ENCODE data around the gene SFMBT1. TPM values are rescaled to one million over a fixed set of nuclear protein-coding genes. Genes with fewer than 3 reads are reported as not detected.
A peak's percentile ranks its signal among the peaks of the same experiment; 100 is the strongest.

The SFMBT1 gene
- total RNA-seq, 1 donor from 2014 or later, result 25.6 TPM

DNA sequence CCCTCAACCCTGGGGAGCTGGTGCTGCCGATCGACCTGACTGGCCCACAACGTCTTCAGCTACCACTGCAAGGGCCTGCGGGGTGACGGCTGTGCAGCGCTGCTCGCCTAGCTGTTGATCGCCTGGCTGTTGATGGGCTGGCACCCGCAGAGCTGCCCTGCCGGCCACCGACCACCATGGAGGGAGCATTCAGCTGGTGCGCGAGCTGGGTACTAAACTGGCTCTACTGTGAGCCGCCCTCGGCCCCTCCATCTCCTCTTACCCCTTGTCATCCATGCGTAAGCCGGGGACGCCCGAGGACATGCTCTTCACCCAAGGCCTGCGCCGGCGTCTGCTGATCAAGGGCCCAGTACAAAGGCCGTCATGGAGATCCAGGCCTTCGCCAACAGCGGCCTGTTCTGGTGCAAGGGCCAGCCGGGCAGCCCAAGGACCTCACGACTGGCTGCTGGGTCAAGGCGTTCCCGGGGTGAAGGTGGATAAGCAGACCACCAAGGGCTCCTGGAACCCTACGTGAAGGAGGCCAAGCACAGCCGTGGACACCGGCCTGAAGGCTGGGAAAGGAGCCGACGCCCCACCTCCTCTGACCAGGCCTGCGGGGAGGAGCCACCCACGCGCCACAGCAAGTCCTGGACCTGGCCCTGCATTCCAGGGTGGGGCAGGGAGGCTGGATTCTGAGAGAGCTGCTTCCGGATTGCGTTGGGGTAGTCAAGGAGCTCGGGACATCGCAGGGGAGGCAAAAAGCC lies 46.9 kb downstream of the SFMBT1 start:
- DNase-seq, result no peak

DNA sequence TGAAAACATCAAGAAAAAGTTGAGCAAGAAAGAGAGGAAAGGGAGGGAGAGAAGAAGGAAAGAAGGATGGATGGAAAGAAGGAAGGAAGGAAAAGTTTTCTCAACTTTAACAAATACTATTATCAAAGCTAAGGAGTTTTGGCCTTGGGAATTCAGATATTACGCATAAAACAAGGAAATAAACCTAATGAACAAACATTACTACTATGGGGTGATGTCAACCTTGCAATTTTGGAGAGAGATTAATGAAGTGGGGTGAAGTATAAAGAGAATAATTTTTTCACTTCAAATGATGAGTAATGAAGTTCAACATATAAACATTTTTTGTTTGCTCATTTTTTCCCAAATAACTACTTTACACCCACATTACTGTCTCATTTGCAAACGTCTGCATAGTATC lies 55.2 kb downstream of the SFMBT1 start:
- DNase-seq, result no peak

DNA sequence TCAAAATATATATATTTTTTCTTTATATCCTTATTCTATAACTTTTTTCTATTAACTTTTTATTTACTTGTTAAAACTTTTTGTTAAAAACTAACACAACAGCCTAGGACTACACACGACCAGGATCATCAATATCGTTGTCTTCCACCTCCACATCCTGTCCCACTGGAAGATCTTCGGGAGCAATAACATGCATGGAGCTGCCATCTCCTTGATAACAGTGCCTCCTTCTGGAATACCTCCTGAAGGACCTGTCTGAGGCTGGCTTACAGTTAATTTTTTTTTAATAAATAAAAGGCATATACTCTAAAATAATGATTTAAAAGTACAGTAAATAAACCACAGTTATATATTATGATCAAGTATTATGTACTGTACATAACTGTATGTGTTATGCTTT lies 58.9 kb downstream of the SFMBT1 start:
- DNase-seq, result no peak

DNA sequence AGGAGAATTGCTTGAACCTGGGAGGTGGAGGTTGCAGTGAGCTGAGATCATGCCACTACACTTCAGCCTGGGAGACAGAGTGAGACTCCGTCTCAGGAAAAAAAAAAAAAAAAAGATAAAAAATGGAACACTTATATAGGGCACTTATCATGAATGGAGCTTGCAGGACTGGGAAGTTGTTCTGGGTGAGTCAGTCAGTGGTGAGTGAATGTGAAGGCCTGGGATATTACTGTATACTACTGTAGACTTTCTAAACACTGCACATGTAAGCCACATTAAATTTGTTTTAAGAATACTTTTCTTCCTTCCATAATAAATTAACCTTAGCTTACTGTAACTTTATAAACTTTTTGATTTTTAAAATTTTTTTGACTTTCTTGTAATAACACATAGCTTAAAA lies 59.8 kb downstream of the SFMBT1 start:
- DNase-seq, result no peak

DNA sequence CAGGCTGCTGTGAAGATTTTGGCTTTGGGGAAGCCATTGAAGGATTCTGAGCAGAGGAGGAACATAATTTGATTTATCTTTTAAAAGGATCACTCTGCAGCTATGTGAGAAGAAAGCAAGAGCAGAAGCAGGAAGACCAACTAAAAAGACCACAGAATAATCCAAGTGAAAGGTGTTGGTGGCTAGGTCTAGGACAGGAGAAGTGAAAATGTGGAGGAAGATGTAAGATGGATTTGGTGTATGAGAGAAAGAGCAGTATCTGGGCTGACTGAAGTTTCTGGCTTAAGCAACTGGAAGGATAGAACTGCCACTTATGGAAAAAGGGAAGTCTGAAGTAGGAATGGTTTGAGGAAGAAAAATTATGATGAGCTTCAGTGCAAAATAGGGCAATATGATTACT lies 62.0 kb downstream of the SFMBT1 start:
- no peak for DNase-seq

DNA sequence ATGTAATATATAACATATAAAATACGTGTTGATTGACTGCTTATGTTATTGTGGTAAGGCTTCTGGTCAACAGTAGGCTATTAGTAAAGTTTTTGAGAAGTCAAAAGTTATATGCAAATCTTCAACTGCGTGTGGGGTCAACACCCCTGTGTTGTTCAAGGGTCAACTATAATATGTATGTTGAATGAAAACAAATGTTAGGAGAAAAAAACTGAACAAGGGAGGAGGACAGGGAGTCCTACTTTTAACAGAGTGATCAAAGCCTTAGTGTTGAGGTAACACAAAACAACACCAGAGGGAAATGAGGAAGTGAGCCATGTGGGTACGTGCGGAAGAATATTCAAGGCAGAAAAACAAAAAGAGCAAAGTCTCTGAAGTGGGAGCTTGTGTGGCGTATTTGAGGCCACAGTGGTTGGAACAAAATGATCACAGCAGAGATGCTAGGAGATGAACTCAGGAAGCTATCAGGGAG lies 62.5 kb downstream of the SFMBT1 start:
- DNase-seq, result no peak

DNA sequence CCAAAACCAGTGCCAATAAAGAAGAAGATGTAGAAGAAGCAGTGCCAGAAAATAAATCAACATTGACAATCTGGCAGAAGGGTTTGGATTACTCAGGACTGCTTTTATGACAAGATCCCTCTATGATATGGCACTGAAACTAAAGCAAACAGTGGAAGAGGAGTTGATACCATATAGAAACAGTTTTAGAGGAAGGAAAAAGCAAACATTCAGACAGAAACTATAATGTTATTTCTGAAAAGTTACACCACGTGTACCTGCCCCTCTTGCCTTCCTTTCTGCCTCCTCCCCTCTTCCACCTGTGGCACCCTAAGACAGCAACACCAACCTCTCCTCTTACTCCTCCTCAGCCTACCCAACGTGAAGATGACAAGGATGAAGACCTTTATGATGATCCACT lies 63.0 kb downstream of the SFMBT1 start:
- DNase-seq, result no peak

DNA sequence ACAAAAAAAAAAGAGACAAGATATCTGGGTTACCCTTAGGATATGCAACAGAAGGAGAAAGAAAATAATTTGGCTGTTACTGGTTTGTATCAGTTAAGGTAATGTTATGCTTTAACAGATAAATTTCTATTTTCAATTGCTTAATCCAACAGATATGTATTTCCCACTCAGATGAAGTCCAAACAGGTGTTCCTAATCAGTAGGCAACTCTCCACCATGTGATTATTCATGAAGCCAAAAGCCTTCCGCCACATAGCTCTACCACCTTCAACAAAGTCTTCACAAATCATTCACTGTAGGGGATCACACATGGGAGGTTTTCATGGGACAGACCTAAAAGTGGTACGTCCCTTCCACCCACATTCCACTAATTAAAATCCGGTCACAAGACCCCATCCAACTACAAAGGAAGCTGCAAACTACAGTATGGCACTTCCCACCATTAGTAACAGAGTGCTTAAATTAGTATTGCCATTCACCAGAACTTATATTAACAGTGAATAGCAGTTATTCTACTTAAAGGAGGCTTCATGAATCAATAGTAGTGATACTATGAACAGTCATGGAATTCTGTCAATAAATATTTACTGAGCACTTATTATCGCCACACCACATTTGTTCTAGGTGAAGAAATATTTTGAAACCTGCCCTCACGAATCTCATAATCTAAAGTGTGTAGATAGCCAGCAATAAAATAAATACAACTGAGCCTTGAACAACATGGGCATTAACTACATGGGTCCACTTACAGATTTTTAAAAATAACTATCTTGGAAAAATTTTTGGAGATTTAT lies 66.5 kb downstream of the SFMBT1 start:
- DNase-seq, result no peak

DNA sequence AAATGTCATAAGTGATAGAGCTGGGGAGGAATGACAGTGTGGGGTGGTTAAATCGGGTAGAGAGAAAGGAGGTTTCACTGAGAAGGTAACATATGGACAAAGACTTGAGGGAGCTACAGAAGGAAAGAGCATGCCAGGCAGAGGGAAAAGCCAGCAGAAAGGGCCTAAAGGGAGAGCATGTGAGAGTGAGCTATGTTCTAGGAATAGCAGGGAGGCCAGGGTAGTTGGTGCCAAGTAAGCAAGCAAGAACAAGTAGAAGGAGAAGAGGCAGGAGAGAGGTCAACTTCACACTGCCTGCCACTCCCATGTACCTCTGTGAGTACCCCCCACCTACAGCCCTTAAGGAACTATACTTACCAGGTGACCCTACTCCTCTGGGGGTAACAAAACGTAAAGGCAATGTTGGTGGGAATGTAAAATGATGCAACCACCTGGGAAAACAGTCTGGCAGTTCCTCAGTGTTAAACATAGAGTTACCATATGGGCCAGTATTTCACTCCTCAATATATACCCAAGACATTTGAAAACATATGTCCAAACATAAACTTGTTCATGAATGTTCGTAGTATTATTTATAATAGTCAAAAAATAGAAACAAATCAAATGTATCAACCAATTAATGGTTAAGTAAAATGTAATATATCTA lies 67.6 kb downstream of the SFMBT1 start:
- DNase-seq, result no peak

DNA sequence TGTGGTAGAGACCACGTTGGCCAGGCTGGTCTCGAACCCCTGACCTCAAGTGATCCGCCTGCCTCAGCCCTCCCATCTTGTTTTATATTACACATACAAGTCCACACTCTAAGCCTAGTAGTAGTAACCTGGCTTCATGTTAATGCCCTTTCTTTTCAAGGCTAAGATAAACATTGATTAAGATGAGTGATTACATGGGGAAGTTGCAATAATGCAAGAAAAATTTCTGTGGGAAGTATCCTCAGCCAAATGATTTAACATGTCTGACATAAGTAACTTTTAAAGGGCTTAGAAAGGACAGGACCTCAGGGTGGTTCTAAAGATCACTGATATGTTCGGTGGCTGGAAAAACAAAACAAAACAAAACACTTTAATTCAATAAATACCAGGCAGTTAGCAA lies 72.1 kb downstream of the SFMBT1 start:
- DNase-seq, result no peak

DNA sequence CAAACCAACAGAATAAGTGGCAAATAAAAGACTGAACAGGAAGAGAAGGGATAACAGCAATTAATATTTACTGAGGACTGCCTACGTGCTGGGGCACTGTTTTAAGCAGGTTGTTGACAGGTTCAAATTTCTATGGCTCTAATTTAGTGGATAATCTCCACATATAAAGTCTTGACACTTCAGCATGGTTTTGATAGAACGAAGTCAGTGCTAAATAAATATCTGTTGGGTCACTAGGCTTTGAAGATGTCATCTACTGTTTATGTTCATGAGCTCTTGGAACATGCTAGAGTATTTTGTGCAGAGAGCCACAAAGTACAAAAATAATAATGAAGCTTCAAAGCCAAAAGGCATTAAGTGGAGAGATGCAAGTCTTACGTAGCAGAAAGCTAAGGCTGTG lies 74.0 kb downstream of the SFMBT1 start:
- no peak for DNase-seq

DNA sequence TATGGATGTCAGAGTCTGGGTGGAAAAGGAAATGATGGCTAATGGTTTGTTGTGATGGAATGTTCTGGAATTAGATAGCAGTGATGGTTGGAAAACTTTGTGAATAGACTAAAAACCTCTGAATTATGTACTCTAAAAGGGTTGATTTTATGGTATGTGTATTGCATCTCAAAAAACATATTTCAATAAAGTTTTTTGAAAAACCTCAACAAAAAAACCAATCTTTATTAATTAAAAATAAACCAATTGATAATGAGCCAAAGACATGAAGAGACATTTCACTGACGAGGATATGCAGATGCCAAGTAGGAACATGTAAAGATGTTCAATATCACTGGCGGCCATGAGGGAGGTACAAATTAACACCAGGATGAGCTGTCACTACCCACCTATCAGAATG lies 78.5 kb downstream of the SFMBT1 start:
- no peak for DNase-seq

DNA sequence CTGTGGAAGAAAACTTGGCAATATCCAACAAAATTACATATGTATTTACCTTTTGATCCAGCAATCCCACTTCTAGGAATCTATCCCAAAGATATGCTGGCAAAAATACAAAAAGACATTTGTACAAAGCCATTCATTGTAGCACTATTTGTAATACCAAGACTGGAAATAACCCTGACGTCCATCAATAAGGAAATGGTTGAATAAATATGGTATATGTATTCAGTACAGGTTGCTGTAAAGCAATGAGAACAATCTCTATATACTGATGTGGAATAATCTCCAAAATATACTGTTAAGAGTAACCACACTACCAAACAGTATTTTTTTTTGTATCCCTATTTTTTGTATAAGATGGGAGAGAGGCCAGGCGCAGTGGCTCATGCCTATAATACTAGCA lies 83.7 kb downstream of the SFMBT1 start:
- DNase-seq, result no peak

DNA sequence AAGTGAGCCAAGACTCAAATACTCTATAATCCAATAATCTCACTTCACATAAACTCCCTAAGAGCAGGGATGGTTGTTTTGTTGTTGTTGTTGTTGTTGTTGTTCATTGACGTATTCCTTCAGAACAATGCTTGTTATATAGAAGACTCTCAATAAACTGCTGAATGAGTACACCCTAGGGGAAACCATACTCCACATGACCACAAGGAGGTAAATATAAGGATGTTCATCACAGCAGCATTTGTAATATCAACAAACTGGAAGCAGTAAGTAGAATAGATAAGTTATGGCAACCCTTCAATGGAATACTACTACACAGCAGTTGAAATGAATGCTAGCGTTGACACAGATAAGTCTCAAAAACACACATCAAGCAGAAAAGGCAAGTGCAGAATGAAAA lies 86.1 kb downstream of the SFMBT1 start:
- no peak for DNase-seq

DNA sequence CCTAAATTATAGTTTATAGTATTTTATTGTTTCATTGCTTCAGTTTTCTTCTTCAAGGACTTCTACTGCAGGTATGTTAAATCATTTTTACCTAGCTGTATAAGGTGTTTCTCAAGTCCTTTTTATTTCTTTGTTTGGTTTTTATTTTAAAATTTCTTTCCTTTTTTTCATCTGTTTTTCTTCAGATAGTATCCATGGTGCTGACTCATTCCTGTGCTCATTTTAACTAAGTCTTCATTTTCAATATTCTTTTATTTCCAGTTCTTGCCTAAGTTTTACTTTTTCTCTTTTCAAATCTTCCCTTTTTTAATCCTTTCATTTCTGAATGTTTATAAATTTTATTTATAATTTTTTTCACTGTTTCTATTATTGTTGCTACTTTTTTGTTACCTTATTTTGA lies 106.3 kb downstream of the SFMBT1 start:
- no peak for DNase-seq

DNA sequence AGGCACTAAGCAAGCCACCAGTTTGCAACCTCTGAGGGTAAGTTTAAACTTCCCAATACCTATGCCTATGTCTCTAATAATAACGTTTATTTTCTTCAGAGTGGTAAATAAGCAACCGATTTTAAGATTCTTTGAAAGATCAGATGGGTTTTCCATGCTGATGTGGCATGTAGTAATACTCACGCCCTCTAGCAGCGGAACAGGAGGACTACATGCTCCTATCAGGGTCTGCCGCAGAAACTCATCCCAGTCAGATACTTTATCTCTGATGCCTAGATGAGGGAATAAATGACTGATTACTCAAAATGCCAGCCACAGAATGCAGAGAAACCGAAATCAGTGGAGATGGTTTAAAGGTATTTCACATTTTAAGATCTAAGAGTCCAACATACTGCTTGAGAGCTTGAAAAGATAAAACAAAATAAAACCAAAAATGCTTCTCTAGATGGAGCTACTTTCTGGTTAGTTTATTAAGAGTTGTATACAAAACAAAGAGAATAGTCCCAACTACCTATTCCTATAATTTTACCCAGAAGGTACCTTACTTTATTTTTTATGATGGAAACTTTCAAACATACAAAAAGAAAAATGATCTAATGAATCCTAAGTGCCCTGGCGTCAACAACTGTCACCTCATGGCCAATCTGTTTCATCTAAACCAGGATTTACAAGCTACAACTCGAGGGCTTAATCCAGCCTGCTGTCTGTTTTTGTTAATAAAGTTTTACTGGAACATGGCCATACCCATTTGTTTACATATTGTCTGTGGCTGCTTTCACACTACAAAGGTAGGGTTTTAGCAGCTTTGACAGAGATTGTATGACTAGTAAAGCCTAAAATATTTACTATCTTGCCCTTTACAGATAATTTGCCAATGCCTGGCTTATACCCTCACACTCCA lies 111.0 kb downstream of the SFMBT1 start:
- peak; percentile 17 for DNase-seq

DNA sequence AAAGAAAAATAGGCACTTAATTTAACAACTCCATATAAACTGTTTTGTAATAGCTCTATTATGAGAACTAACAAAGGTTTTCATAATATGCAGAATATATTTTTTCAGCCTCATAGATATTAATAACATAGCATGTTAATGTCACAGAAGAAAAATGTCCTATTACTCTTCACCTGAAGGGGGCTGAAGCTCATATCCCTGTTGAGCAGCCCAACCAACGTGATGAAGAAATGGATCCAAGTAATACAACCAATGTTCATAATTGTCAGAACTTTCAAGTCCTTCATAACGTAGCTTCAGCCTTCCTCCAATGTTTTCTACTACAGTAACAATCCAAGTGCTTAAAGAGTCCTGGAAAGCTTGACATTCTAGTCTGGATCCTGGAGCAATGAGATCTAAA lies 114.0 kb downstream of the SFMBT1 start:
- DNase-seq, result no peak

DNA sequence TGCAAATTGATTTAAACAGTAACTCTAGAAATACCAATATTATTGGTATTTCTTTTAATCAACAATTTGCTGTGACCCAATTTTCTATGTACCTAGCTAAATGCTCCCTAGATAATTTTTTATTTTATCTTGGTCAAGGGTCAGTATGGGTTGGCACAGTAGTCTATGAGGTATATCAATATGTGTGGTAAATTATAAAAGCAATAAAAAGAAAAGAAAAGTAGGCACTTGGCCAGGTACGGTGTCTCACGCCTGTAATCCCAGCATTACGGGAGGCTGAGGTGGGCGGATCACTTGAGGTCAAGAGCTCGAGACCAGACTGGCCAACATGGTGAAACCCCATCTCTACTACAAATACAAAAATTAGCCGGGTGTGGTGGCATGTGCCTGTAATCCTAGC lies 114.5 kb downstream of the SFMBT1 start:
- no peak for DNase-seq

DNA sequence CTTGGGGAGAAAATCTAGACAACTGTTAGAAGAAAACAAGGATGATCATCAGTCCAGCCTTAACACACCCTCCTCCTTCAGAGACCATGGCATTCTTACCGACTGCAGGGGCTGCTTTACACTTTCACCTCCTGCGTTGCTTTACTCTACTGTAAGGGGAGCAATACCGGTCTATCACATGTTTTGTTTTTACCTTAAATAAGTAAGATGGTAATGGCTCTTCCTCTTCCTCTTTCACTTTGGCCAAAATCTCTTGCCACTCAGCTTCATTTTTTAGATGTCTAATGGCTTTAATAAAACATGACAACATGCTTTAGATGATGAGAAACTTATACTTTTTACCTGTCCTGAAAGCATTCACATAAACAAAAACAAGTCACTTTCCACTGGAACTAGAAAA lies 115.1 kb downstream of the SFMBT1 start:
- no peak for DNase-seq

DNA sequence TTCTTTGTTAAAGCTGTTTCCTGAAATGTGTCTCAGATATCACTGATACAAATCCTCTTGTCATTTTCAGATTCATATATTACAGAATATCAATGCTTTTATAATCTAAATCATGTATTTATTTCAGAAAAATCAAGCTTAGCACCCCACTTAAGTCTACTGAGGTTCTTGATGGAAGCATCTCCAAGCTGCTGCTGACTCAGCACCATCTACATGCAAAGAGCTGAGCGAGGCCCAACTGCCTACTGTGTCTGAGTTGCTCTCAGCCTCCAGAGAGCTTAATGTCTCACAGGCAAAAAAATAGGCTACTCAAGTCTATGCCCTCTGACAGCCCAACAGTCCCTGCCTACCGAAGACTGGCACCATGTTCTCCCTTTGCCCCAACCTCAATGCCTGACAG lies 119.3 kb downstream of the SFMBT1 start:
- DNase-seq, result no peak

DNA sequence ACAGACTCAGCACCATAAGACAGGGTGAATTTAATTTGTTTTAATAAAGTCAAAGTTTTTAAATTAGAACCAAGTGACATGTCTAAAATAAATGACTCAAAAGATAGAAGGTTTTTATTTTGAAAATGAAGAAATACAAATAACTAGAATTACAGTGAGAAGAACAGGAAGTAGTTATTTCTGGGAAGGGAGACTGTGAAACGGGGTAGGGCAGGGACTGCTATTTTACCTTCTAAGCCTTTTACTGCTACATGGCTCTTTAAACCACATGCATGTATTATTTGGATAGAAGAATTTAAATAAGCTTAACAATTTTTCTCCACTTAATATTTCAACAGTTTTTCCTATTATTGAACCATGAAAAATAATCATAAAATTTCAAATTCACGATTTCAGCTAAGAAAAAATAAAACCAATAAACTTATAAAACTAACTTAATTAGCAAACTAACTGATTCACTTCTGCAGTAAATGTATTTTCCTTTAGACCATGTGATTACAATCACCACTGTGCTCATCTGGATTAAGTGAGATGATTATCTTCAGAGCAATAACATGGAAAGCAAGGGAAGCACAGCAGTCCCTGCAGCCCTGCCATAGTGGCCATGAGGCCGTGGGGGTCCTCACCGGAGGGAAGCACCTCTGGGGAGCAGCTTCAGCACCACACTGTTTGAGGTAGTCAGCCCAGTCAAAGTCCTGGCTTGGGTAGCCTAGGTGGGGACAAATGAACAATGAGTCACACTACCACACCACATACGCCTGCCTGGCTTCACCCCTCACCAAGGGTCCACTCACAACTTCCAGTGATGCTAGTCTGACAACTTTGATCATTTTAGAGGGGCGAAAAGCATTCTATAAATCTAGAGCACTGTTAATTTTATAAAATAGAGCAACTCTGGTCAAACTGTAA lies 120.2 kb downstream of the SFMBT1 start:
- no peak for DNase-seq
